ENCODE results near the gene ADRA2B.
"Not testable (repeated sequence)": the region's sequence is repeated elsewhere in the genome, so short reads cannot be mapped to it uniquely, and the experiment has no call there.

ADRA2B gene

GRCh38 chr2:96069878-96070277 lies 46.5 kb downstream of the ADRA2B start:
- DNase-seq (ENCODE audit: low read depth): not testable (repeated sequence)

GRCh38 chr2:96067902-96068581 lies 48.3 kb downstream of the ADRA2B start:
- DNase-seq (ENCODE audit: low read depth): not testable (repeated sequence)

GRCh38 chr2:96067098-96067660 lies 49.2 kb downstream of the ADRA2B start:
- DNase-seq (ENCODE audit: low read depth): not testable (repeated sequence)

- DNase-seq (ENCODE audit: low read depth): not testable (repeated sequence)
Observed at GRCh38 chr2:96066511-96066910, 49.9 kb downstream of the ADRA2B start.

GRCh38 chr2:96065954-96066353 lies 50.4 kb downstream of the ADRA2B start:
- DNase-seq (ENCODE audit: low read depth): not testable (repeated sequence)

- no peak for DNase-seq (ENCODE audit: low read depth)
Observed at GRCh38 chr2:96065381-96065930, 50.9 kb downstream of the ADRA2B start.

- not testable (repeated sequence) for DNase-seq (ENCODE audit: low read depth)
Observed at GRCh38 chr2:96064760-96065159, 51.6 kb downstream of the ADRA2B start.

- not testable (repeated sequence) for DNase-seq (ENCODE audit: low read depth)
Observed at GRCh38 chr2:96064047-96064675, 52.2 kb downstream of the ADRA2B start.

- not testable (repeated sequence) for DNase-seq (ENCODE audit: low read depth)
Observed at GRCh38 chr2:96063116-96063899, 53.1 kb downstream of the ADRA2B start.
